Renal pelvis (tissue), 12 donors: ENCODE results near the gene QRSL1. TPM values are rescaled to one million over a fixed set of nuclear protein-coding genes. Genes with fewer than 3 reads are reported as not detected.
"Not testable (repeated sequence)": the region's sequence is repeated elsewhere in the genome, so short reads cannot be mapped to it uniquely, and the experiment has no call there.

Experiments
- DNase-seq: peaks from one replicate; pipeline ENCODE4 v3.0.0-alpha.2; 2013
- long read RNA-seq, 16 experiments: transcript quantifications; one replicate each; lab custom pipeline, GENCODE V29; 2026
- polyA plus RNA-seq, 3 donors: library from polyadenylated mRNA; unstranded; fragments of 120-200 nt; gene quantifications; one replicate each; pipeline ENCODE4 v1.2.1, GENCODE V29; 2013; ENCODE audit not compliant: insufficient read length in 3 of 3

The QRSL1 gene, protein sequence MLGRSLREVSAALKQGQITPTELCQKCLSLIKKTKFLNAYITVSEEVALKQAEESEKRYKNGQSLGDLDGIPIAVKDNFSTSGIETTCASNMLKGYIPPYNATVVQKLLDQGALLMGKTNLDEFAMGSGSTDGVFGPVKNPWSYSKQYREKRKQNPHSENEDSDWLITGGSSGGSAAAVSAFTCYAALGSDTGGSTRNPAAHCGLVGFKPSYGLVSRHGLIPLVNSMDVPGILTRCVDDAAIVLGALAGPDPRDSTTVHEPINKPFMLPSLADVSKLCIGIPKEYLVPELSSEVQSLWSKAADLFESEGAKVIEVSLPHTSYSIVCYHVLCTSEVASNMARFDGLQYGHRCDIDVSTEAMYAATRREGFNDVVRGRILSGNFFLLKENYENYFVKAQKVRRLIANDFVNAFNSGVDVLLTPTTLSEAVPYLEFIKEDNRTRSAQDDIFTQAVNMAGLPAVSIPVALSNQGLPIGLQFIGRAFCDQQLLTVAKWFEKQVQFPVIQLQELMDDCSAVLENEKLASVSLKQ
- polyA plus RNA-seq: 10 to 100 TPM; 13.9 to 24.2 (median 18.1) TPM
- long read RNA-seq, donor 1, full-length matches to known transcripts: 5 of 5 reads
- long read RNA-seq, donor 1, partial matches to known transcripts: 0 of 5 reads
- long read RNA-seq, donor 1, other reads (novel, unspliced or antisense): 0 of 5 reads
- long read RNA-seq, donor 2, full-length matches to known transcripts: 2 of 2 reads
- long read RNA-seq, donor 2, partial matches to known transcripts: 0 of 2 reads
- long read RNA-seq, donor 2, other reads (novel, unspliced or antisense): 0 of 2 reads
- long read RNA-seq, donor 3, full-length matches to known transcripts: 1 of 1 reads
- long read RNA-seq, donor 3, partial matches to known transcripts: 0 of 1 reads
- long read RNA-seq, donor 3, other reads (novel, unspliced or antisense): 0 of 1 reads
- long read RNA-seq, donor 4, full-length matches to known transcripts: 5 of 5 reads
- long read RNA-seq, donor 4, partial matches to known transcripts: 0 of 5 reads
- long read RNA-seq, donor 4, other reads (novel, unspliced or antisense): 0 of 5 reads
- long read RNA-seq, donor 5, full-length matches to known transcripts: 1 of 1 reads
- long read RNA-seq, donor 5, partial matches to known transcripts: 0 of 1 reads
- long read RNA-seq, donor 5, other reads (novel, unspliced or antisense): 0 of 1 reads
- long read RNA-seq, donor 6, full-length matches to known transcripts: 5 of 5 reads
- long read RNA-seq, donor 6, partial matches to known transcripts: 0 of 5 reads
- long read RNA-seq, donor 6, other reads (novel, unspliced or antisense): 0 of 5 reads
- long read RNA-seq, donor 7, full-length matches to known transcripts: 3 of 3 reads
- long read RNA-seq, donor 7, partial matches to known transcripts: 0 of 3 reads
- long read RNA-seq, donor 7, other reads (novel, unspliced or antisense): 0 of 3 reads
- long read RNA-seq, donor 8, full-length matches to known transcripts: 3 of 3 reads
- long read RNA-seq, donor 8, partial matches to known transcripts: 0 of 3 reads
- long read RNA-seq, donor 8, other reads (novel, unspliced or antisense): 0 of 3 reads
- long read RNA-seq, donor 9, full-length matches to known transcripts: 8 of 8 reads
- long read RNA-seq, donor 9, partial matches to known transcripts: 0 of 8 reads
- long read RNA-seq, donor 9, other reads (novel, unspliced or antisense): 0 of 8 reads
- long read RNA-seq, donor 10, full-length matches to known transcripts: 5 of 10 reads
- long read RNA-seq, donor 10, partial matches to known transcripts: 5 of 10 reads
- long read RNA-seq, donor 10, other reads (novel, unspliced or antisense): 0 of 10 reads
- long read RNA-seq, donor 11, full-length matches to known transcripts: 3 of 3 reads
- long read RNA-seq, donor 11, partial matches to known transcripts: 0 of 3 reads
- long read RNA-seq, donor 11, other reads (novel, unspliced or antisense): 0 of 3 reads
- long read RNA-seq, donor 12, full-length matches to known transcripts: 9 of 9 reads
- long read RNA-seq, donor 12, partial matches to known transcripts: 0 of 9 reads
- long read RNA-seq, donor 12, other reads (novel, unspliced or antisense): 0 of 9 reads
- long read RNA-seq, donor 13, full-length matches to known transcripts: 4 of 9 reads
- long read RNA-seq, donor 13, partial matches to known transcripts: 5 of 9 reads
- long read RNA-seq, donor 13, other reads (novel, unspliced or antisense): 0 of 9 reads
- long read RNA-seq, donor 14, full-length matches to known transcripts: 6 of 6 reads
- long read RNA-seq, donor 14, partial matches to known transcripts: 0 of 6 reads
- long read RNA-seq, donor 14, other reads (novel, unspliced or antisense): 0 of 6 reads
- long read RNA-seq, donor 15, full-length matches to known transcripts: 5 of 5 reads
- long read RNA-seq, donor 15, partial matches to known transcripts: 0 of 5 reads
- long read RNA-seq, donor 15, other reads (novel, unspliced or antisense): 0 of 5 reads
- long read RNA-seq, donor 16, full-length matches to known transcripts: 6 of 6 reads
- long read RNA-seq, donor 16, partial matches to known transcripts: 0 of 6 reads
- long read RNA-seq, donor 16, other reads (novel, unspliced or antisense): 0 of 6 reads

DNA sequence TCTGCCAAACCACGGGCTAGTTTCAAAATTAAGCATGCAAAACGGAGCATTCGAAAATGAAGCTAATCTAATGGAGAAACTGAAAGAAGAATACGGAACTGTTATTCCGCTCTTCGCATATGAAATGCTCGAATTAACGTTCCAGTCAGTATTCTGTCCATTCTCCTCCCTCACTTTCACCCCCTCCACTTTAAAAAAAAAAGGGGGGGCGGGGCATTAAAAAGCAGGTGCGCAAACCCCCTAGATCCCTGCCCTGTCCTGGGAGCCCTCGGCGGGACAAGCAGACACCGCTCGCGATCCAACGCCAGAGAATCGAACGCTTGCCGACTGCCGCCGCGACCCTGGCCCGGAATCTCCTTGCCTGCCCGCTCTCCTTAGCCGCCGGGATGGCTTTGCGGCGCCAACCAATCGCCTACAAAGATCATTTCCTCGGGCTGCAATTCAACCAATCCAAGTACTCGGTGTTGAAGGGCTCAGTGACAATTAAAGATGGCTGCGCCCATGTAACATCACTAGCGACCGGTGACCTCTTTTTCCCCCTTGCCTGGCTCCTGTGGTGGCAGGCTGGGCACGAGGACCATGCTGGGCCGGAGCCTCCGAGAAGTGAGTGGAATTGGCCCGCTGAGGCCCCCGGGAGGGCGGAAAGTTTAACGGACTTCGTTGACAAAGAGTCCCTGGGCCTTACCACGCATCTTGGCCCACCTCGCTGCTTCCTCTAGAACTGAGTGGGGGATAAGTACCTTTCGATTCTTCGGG lies at the start of gene QRSL1, which contains the start of gene RTN4IP1:
Gene QRSL1, plus strand, starts transcription at position 476 of the 756 bp plus-strand sequence. Its CDS starts 104 bp downstream, at position 580.
Gene RTN4IP1, minus strand, starts transcription at position 396 of the 756 bp plus-strand sequence. CDS start 477 bp downstream, outside the sequence.
- DNase-seq: peak; percentile 96

DNA sequence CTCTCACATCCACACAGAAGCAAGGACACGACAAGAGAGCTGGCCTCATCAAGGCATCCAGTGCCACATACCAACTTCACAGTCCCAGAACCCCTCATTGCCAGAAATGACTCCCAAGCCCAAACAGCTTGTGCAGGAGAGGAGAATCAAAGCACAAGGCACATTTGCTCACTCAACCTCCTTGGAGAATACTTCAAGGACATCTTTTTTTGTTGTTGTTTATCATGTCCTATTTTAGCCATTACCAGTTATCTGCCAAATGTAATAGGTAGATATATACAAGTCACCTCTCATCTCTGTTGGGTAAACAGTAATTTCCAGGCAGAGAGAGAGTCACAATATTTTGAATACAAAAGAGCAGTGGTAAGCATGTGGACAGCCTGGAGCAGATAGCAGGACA lies 47.9 kb upstream of the QRSL1 start:
- DNase-seq: no peak

DNA sequence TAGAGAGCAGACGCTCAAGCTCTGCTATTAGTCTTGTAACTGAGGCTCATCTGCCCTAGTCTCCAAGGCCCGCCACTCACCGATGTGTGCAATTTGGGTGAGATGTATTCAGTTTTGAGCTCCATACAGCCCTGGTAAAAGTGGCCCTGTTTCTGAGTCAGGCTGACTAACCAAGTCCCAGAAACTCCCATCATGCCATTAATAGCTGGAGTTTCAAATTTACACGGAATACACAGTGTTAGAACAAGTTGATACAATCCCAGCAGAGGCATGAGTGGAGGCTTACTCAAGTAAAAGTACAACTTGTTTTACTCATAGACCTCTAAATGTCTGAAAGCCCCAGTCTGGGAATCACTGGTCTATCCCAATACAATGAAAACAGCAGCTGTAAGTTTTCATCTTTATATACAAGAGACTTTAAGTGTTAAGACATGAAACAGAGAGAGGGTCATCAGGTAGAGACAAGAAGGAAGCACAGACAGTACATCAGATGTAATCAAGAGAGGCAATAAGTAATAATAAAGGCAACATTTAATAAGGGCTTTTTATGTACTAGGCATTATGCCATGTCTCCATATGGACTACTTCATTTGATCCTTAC lies 42.5 kb upstream of the QRSL1 start:
- no peak for DNase-seq

DNA sequence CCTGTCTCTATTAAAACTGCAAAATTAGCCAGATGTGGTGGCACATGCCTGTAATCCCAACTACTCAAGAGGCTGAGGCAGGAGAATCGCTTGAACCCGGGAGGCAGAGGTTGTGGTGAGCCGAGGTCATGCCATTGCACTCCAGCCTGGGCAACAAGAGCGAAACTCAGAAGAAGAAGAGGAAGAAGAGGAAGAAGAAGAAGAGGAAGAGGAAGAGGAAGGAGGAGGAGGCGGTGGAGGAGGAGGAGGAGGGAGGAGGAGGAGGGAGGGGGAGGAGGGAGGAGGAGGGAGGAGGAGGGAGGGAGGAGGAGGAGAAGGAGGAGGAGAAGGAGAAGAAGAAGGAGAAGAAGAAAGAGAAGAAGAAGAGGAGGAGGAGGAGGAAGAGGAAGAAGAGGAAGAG lies 40.4 kb upstream of the QRSL1 start:
- DNase-seq: not testable (repeated sequence)

DNA sequence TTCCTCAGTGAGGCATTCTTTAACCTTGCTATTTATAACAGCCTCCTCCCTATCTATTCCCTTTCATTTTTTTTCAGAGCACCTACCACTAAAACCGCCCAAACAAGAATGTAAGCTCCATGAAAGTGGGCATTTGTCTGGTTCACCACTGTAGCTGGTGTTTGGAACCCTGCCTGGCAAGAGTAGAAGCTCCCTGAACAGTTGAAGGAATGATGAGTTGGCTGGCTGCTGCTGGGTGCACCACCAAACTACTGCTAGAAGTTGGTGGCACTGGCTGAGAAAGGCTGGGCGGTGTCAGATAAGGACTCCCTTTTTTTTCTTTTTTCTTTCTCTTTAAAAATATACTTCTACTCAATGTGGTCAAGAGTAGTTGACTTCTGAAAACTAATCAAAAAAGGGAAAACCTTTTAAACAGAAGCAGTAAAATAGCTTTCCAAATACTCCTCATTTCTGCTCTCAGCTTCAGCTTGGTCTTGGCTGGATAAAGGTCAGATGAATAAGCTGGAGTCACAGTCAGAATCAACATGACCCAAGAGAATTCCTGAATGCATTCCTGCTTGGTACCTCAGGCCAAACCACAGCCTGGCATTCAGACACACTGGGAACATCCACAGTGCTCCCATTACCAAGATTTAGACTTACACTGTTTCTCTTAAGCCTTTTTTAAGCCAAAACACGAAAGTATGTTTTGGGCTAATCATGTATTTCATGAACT lies 38.1 kb upstream of the QRSL1 start:
- DNase-seq: no peak

DNA sequence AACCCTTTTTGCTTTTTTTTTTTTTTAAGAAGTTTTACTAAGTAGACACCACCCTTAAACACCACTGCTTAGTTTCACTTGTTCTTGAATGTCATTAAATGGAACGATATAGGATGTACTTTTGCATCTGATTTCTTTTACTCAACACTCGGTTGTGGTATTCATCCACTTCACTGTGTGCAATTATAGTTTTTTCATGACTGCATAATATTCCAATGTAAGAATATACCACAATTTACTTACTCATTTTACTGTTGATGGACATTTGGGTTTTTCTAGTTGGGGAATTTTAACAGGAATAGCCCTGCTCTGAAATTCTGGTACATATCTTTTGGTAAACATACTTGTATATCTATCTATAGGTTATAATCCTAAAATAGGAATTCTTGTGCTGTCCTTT lies 29.9 kb upstream of the QRSL1 start:
- no peak for DNase-seq

DNA sequence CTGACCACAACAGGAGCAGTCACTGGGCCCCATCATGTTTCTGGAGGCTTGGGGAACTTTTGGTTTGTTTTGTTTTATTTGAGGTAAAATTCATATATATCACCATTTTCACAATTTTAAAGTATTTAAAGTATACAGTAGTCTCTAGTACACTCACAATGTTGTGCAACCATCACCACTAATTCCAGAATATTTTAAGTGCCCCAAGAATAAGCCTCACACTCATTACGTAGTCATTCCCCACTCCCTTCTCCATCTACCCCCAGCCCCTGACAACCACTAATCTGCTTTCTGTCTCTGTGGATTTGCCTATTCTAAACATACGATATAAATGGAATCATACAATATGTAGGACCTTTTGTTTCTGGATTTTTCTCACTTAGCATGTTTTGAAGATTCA lies 29.0 kb upstream of the QRSL1 start:
- no peak for DNase-seq

DNA sequence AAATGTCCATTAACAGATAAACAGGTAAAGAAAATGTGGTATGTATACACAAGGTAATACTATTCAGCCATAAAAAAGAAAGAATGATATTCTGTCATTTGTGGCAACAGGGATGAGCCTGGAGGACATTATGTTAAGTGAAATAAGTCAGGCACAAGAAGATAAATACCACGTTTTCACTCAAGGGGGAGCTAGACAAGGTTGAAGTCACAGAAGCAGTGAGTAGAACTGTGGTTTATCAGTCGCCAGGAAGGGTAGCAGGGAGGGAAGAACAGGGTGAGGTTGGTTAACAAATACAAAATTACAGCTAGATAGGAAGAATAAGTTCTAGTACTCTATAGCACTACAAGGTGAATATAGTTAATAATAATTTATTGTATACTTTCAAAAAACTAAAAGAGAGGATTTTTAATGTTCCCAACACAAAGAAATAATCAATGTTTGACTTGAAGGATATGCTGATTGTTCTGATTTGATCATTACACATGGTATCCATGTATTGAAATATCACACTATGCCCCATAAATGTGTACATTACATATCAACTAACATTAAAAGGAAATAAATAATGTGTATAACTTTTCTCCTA lies 21.2 kb upstream of the QRSL1 start:
- DNase-seq: peak; percentile 33

DNA sequence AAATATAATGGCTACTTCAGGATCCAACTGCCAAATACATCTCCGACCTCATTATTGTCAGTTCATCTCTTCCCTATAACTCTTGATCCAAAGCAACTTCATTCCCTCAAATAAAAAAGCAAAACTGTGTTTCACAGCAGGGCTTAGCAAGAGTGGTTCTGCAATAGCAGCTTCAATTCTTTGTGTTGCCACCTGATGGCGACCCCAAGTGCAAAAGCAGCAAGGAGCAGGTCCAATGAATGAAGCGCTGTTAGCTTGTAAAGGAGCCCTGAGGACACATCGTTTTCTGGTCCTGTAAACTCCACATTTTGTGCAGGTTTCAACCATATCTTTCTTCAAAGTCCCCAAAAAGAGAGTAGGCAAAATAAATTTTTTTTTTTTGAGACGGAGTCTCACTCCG lies 19.7 kb upstream of the QRSL1 start:
- peak; percentile 33 for DNase-seq

DNA sequence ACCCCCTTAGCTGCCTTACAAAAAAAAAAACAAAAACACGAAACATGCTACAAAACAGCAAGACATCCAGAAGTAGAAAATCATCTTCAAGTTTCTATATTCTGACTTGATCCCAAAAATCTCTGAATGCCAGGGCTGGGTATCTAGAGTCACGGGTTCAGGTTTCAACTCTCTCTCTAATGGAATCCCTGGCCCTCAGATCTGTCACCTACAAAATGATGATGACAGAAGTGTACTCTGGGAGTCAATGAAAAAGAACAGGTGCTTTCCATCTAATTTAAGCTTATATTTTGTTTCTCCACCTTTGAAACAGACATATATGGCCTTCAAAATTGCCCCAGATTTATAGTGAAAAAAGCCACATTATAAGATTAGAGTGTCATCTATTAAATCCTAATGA lies 18.3 kb upstream of the QRSL1 start:
- DNase-seq: no peak

DNA sequence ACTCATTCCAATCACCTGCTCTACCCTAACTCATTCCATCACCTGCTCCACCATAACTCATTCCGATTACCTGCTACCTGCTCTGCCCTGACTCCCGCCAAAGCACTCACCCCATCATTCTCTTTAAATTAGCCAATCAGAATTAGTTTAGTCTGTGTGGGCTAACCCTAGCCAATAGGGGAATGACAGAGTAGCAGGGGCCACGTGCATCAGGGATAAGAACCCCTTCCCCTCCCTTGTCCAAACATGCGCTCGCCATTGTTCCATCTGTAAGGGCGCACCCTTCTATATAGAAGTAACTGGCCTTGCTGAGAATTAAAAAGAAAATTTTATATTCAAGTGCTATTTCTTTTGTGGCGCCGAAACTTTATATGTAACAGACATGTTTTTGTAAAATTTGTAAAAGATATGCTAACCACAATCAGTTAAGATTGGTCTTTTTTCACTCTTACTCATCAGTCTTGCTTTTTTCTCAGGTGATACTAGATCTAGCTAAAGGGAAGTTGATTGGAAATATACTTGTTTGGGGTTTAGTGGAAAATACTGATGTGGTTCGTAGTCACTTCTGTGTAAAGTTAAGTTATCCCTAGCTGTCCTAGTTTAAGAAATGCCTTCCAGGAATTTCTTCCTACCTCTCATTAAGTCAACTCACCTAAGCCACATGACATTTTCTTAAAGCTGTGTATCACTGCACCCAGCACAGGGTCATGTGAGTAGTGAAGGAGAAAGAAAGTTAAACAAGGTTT lies 16.5 kb upstream of the QRSL1 start:
- no peak for DNase-seq

DNA sequence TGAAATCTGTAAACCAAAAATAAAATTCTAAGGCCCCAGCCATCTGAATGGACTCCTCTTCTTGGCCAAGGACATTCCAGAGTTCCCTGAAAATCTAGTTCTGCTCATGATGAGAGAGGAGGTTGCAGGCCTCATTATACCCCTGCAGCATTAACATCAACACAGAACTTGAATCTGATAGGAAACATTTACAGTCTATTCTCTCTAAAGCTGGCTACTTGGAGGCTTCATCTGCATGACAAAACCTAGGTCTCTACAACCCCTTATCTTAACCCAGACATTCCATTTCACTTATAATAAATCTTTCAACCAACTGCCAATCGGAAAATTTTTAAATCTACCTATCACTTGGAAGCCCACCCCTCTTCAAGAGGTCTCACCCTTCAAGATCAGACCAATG lies 15.8 kb upstream of the QRSL1 start:
- DNase-seq: no peak

DNA sequence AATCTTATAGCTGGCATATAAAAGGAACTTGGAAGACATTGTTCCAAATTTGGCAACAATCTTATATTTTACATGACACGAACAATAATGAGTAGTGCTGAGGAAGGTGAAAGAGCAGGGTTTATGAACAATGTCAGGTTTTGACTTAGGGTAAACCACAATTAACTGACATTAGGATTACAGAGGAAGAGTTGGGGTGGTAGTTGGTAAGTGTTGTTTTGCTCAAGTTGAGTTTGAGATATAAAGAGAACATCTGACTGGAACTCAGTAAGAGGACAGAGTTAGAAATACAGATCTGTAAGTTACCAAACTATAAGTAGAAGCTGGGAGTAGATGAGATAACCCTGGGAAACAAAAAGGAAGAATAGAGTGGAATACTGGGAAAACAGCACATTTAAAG lies 15.2 kb upstream of the QRSL1 start:
- DNase-seq: no peak

DNA sequence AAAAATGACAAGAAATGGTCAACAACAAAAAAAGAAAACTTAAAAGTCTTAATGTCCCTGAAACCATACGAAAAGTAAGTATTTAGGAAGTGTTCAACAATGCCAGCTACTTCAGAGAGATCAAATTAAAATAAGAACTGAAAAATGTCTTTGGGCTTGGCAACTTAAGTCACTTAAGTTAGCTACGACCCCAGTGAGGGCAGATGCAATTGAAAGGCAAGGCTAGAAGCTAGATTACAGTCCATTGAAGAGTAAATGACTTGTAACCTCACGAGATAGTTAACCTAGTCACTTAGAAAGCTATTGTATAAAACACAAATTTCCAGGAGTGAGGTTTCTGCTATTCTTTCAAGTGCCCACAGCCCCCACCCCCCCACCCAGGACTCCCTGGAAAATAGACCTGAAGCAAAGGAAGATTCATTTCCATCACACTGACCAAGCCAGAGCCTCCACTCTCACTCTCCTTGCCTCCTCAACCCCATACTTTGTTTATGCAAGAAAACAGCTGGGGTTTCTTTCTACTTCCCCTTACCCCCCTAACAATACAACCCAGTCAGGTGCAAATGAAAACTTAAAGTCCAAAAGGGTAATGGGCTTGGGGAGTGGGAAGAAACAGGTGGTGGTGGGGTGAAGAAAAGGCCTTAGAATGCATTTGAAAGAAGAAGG lies 14.7 kb upstream of the QRSL1 start:
- DNase-seq: no peak

DNA sequence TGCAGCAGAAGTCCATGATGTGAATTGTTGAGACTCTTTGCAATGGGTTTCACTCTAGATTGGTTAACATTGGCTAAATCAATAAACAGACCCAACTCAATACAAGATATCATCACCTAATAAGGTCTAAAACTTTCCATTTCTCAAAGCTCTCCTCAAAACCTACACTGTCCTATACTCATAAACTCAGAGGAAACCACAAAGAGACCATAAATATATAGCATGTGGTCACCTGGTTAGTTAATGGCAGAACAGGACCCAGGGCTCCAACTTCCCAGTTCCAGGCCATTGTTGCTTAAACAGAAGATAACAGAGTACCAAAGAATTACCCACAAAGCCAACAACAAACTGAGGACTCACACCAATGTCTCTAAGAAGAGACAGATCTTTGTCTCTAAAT lies 12.1 kb upstream of the QRSL1 start:
- no peak for DNase-seq
